HG02610 (cell line): ENCODE measurements around the gene COPS8.

ENCODE experiments used
- ATAC-seq: cut with Tn5 transposase; IDR thresholded peaks from one replicate; pipeline ENCODE4 v1.9.1; 2021; ENCODE audit warnings: mild to moderate bottlenecking, moderate library complexity; ENCODE audit not compliant: unreplicated experiment

COPS8 gene

DNA sequence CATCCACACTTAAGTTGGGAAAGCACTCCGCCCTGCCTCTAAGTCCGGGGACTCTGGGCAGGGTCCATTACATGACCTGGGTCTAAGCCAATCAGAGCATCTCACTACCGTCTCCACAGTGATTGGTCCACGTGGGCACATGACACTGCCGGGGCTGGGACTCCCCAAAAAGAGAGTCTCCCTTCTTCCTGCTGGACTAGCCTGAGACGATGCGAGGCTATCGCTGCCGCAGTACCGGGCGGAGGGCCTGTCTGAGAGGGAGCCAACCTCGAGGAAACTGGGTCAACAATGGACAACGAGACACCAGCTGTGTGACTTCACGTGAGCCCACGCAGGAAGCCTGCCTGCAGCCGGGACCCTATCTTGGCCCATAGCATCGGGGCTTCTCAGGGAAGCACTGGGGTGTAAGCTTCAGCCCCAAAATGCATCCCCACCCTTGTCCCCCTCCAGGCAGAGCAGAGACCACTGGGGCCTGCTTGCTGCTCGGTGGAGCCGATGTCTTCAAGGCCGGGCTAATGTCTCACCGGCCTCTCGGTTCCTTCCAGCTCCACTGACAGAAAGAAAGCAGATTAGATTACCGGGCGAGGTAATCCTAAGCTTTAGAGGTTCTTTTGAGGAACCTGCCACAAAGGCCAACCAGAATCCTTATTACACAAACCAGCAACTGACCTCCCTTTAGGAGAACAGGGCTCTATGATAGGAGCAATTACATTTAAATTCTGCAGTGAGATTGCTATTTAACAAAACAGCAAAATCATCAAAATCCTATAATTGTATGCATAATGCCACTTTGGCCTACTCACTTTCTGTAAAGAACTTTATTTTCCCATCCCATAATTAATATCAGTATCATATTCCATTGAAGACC, 21.3 kb upstream of the COPS8 start:
- no peak for ATAC-seq

DNA sequence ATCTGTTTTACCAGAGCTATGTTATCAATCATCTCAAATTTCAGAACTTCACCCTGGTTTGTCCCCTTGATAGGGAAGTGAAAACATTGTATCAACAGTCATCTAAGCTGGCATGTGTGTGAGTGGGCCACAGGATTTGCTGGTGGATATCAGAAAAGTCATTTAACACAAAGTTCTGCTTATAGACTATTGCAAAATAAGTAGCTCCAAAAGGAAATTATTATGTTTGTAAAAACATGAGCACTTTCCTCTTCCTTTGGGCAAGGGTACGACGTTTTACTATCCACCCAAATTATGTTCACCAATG, 20.7 kb upstream of the COPS8 start:
- no peak for ATAC-seq

DNA sequence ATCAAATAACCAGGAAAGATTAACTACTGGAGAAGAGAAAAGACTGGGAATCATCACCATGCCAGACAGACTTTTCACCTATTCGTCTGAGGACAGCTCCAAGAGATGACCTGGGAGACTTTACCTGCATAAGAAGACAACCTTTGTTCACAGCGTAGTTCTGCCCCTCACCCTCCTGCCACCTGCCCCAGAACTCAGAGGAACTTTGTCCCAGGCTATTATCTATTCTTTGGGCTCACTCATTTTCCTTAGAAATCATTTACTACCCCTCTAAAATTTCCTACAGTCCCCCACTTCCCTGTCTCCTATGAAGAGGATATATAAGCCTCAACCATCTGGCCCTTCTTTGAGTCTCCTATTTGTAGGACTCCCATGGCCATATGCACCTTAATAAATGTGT, 19.3 kb upstream of the COPS8 start:
- ATAC-seq: no peak

DNA sequence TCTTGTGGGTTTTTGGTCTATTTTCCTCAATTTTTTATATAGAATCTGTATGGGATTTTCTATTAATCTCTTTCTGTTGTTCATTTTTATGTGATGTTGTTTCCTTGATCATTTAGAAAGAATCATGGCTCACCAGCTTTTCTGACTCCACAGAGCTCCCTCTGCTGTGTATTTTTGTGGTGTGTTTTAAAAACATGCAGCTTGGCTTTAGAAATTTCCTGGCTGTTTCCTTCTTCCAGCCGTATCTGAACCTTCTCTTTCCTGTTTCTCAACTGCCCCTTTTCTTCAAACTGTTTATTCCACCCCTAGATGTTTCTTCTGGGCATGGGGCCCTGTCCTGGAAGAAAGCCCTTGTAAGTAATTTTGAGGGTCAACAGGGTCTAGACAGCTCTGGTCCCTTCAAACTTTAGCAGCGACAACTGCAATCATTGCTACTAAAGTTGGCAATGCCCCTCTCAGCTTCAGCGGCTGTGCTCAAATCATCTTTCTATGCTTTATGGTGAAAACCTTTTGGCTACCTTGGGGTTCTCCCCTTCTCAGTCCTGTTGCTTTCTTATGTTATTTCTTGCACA, 17.6 kb upstream of the COPS8 start:
- ATAC-seq: no peak

DNA sequence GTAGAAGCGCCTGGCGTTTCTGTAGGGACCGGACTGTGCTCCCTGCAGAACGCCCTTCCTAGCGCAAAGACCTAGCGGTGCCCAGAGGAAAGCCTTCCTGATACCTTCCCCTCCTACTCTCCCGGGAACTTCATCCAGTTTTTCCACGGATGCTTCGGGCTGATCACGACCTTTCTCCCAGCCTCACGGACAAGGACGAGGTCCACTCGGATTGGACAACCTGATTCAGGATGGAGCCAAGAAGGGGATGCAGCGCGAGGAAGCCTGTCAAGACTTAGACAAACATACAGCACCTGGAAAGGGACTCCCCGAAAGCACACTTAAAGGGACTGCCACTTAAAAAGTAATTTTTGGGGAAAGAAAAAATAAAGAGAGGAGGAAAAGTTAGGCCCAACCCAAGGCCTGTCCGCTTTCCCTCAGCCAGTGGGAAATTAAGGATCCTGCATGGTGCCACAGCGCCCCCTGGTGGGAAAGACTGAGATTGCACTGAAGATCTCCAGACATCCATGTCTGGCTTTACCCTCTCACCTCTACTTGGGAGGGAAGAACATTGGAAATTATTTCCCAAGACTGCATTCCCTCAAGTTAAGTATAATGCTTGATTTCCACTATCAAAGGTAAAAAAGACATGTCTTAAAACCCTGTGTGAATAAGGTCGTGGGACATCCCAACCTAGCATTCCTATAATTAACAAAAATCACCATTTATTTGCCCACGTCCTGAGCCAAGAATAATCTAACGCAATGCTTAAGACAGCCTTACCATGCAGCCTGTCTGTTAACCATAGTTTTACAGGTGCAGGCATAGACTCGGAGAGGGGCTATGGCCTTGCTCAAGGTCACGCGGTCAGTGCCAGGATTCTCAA, 13.4 kb upstream of the COPS8 start:
- ATAC-seq: no peak

DNA sequence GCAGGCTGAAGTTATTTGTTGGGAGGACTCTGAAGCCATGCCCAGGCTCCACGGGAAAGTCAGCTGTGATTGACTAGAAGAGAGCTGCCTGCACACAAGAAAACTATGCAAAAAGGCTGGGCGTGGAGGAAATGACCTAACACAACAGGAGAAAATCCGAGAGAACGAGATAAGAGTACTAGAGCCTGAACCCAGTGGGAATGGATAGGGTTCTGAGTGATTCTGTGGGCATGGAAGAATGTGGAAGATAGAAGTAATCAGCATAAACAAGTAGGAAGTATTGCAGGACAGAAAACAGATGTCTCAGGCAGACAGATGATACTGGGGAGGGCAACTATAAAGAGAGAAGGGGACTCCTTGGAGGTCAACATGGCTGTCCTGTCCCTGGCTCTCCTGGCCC, 12.1 kb upstream of the COPS8 start:
- no peak for ATAC-seq

DNA sequence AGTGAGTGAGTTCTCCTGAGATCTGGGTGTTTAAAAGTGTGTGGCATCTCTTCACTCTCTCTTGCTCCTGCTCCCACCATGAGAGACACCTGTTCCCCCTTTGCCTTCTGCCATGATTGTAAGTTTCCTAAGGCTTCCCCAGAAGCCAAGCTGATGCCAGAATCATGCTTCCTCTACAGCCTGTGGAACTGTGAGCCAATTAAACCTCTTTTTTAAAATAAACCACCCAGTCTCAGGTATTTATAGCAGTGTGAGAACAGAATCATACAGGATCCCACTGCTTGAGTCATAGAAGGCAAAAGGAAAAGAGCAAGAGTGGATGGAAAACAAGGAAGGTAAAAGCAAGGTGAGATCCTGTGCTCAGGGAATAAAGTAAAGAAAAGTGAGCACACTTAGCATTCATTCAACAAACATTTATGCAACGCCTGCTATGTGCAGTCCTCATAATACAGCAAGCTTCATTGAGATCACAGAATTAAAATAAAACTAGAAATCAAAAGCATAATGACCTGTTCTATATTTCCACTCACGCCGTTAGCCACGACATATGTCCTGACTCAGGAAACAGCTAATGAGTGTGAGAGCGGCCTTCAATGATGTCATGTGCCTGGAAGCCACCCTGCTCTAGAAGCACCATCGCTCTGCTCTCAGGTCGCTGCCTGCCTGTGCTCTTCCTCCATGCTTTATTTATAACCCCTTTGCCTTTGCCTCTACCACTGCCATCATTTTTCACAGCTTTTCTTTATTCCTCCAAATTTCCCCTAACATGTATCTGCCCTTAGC, 11.3 kb upstream of the COPS8 start:
- no peak for ATAC-seq

DNA sequence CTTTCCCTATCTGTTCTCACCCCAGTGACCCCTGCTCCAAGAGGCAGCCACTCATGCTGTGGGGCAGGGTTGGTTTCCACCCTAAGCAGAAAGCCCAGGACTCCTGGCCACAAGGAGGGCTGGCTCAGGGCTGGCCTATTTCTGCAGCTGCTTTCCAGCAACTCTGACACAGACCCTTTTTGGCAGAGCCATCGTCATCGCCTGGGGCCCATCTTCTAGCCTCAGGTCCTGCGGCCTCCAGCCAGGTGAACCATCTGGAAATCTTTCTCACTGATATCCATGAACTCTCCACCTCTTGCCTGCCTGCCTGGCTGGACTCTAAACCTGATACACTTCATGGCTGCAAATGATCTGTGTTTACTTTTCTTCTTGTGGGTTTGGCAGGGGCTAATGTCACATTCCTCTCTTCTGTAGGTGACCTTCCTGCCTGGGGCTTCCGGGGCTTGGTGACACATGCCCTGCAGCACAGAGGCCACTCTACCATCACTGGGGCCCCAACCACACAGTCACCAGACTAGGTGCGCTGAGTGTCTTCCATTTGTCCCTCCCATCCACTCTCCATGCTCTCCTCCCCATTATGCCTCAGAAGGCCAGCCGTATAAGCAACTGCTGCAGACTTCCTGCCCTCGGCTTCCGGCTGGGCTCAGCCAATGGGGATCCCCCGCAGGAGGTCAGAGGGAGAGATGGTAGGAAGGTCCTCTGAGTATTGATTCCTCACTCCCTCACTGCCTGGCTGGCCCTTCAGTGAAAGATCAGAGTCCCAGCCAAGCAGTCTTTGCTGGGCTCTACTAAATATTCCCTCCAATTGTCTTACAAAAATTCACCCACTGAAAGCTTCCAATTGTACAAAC, 9.7 kb upstream of the COPS8 start:
- ATAC-seq: no peak

DNA sequence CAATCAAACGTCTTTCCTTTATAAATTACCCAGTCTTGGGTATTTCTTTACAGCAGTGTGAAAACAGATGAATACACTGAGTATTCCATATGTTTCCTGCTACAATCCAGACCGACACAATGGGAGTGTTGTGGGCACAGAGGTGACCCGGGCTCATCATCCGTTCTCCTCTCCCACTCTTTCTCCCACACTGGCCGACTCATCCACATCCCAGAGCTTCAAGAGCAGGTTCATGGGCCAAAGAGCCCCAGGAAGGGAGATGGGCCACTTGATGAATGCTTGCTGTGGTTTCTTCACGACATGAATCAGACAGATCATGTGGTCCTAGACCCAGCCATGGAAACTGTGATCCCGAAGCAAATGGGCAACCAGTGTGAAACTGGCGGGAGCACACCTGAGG, 4.1 kb upstream of the COPS8 start:
- ATAC-seq: no peak

DNA sequence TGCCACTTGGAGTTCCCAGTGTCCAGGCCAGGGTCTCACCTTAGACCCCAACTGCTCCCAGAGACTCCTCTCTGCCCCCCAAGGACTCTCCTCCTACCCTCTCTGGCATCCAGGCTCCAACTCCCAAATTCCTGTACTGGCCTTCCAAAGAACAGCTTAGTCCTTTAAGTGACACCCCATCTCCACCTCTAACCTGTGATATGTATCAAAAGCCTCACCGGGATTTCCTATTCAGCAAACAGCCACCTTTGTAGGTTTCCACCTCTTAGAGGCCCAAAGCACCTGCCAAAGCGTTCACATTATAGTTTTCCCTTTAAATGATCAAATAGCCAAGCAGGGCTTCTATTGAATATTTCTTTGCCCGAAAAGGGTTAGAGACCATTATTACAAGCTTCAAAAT, 2.7 kb upstream of the COPS8 start:
- ATAC-seq: no peak

DNA sequence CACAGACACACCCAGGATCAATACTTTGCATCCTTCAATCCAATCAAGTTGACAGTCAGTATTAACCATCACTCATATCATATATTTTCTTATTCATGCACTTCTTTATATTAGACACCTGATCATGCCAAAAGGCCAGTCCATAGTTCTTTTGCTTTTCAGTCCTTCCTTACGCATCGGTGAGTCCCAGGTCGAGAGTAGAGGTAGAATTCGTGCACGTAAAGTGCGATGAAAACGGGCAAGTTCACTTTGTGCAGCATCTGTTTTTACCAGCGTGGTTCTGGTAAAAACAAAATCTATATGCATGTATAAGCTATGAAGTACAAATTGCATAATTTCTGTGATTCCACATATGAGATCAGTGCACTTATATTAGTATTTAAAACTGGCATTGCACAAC, 1.2 kb upstream of the COPS8 start:
- no peak for ATAC-seq

DNA sequence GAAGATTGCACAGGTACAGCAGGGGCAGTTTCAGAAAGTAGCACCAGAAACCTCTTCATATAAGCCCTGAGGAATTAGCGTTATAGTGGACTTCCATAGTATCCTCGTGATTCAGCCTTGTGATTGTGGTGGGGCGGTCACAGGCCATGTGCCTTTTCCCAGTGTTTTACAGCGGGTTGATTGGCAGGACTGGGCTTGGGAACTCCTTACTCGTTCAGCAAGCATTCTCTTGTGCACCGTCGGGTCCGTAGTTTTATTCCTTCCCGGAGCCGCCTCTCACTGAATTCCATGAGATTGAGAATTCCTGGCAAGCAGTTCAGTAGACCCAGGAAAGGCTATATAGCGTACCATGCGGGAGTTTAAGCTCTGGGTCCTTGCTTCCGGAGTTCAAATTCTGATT, 5.2 kb downstream of the COPS8 start:
- no peak for ATAC-seq

DNA sequence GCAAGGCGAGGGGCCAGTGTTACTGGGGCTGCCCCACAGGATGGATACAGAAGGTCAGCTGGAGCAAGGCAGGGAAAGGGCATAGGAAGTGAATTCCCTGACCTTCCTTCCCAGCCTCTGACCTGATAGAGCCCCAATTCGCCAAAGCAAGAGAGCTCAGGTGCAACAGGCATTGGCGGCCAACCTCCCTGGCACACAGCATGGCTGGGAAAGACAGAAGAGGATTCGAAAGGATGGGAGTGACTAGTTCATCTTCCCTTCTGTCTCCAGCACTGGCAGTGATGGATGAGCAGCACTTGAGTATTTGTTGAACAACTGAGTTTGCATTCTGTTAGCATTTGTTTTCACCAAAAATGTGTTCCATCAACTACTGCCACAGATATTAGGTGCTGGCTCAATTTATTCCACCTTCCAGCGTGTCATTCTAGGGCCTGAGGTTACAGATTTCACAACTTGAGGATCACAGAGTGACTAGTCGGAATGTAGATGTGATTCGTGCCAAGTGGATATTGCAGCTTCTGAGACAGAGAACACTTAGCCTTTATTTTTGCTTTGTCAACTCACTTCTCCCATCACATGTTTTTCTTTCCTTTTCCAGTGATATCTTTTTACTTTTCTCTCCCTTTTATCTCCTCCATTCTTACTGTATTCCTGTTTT, 6.2 kb downstream of the COPS8 start:
- ATAC-seq: no peak

DNA sequence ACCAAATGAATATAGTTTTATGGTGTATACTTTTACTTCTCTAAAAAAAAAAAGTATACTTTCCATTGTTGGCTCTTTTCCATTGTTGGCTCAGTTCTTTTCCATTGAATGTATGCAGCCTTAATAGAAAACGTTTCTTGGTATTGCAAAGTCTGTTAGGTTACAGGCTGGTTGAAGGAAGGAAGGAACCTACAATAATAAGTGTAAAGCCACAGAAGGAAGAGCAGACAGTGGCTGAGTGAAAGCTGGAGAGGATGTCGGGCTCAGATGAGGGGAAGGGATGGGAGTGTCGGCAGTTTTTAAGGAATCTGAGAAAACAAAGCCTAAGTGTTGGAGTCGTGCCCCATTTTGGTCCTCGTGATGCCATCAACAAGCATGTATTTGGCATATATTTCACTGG, 6.8 kb downstream of the COPS8 start:
- no peak for ATAC-seq

DNA sequence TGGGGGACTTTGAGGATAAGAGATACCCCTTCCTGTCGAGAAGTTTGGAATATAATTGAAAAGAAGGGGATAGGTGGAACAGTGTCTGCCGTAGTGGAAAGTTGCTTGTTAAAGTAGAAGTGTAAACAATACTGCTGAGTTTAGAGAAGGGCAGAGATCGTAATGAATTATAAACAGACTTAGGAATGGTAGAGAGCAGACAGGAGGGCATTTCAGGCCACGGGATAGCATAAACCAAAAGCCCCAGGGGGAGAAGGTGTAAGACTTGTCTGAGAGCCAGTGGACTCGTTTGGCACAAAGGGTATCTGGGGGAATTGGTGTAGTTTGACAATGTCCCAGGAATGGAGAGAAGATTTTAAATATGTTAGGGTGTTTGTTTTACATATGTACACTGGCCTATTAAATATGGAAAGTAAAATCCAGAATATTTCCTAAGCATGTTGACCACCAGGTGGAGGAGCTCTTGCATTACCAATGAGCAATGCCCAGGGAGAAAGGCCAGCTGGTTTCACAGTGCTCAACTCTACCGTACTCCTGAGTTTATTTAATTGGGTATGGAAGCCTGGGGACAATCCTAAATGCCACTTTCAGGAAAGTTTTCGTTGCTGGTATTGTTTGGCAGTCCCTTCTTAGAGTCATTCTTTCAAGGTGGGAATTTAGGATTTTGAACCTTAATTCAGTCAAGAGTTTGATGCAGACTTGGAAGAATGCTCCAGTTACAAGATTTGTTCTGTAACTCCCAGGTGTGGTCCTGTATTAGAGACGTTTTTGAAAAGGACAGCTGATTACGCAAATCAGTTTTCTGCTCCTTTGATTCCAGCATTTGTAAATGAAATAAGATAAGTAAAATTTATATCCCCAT, 7.5 kb downstream of the COPS8 start:
- ATAC-seq: no peak

DNA sequence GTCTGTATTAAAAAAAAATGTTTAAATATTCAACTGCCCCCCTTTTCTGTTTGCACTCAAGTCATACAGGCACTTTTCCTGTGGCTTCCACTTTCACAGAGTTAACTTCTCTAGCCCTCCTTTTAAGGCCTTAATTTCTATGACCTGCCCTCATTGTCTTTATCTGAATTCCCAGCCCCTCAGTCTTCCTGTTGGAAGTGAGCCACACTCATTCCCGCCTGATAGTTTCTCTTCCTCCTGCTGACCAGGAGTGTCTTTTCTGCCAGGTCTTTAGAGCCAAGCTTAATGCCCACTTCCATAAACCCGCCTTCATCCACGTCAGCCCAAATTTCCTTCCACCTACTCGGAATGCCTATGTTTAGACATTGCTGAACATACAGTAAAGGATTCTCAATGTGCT, 10.5 kb downstream of the COPS8 start:
- no peak for ATAC-seq

DNA sequence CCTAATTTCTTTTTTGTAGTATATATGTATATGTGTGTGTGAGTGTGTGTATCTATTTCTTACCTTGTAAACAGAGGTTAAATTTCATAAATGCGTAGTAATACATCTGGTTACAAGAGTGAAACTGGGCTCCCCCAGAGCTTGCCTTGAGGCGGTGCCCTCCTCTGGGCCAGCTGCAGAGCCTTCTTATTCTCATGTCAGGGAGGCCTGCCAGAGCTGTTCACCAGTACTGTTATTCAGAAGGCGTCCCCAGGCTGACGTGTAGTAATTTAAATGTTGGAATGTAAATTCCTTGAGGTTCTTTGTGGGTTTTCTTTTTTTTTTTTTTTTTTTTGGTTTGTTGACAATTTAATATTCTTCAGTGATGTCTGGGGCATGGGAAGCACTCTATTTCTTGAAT, 11.2 kb downstream of the COPS8 start:
- ATAC-seq: no peak

DNA sequence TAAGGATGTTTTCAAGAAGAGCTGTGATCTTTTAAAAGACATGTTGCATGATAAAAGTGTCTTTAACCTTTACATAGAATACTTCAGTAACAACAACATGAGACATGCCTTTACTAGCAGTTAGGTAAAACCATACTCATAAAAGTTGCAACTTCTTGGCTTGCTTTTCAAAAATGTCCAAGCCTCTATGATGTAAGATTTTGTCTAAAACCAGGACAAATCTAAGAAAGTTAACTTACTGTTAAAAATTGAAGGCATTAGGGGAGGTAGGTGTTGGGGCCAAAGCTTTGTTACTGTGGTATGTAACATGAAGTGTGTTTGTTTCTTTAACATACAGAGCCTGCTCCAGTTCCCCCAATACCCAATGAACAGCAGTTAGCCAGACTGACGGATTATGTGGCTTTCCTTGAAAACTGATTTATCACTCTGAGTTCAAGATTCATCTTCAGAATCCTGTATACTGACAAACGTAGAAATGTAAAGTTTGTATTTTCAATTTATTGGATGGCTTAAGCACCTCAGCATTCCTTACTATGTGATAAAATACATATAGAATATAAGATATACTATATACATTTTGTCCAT, 11.7 kb downstream of the COPS8 start:
- ATAC-seq: no peak
